CD14-positive monocyte (primary cell): ENCODE results near the gene EEPD1. TPM values are rescaled to one million over a fixed set of nuclear protein-coding genes. Genes with fewer than 3 reads are reported as not detected.

ENCODE experiments used
- DNase-seq, 3 donors: peaks; one replicate each; pipeline ENCODE4 v3.0.0-alpha.2; 2011 to 2022
- H2AFZ ChIP-seq: 2 replicates; pipeline ENCODE4 v1.6.0; 2012; ENCODE audit warnings: mild to moderate bottlenecking, low read depth, low read length, inconsistent platforms; ENCODE audit not compliant: insufficient read depth, poor library complexity, severe bottlenecking
- H3K27ac ChIP-seq, 2 donors: 1 replicate in 1 of 2; 2 replicates in 1 of 2; pipeline ENCODE4 v1.5.1; 2012 to 2013; ENCODE audit warnings: low read length in 2 of 2, control low read depth in 1 of 2, inconsistent platforms in 1 of 2, low read depth in 1 of 2, mild to moderate bottlenecking in 1 of 2
- H3K27me3 ChIP-seq, 2 donors: one replicate each; pipeline versions ENCODE4 v1.6.0 to v1.6.1; 2011 to 2013; ENCODE audit warnings: low read length in 2 of 2; ENCODE audit not compliant: control insufficient read depth in 2 of 2, insufficient read depth in 2 of 2
- H3K36me3 ChIP-seq, 2 donors: replicated peaks in 1 of 2; 1 replicate in 1 of 2; 2 replicates in 1 of 2; pipeline versions ENCODE4 v1.5.1 to v1.6.1; 2012 to 2013; ENCODE audit warnings: low read length in 2 of 2, control low read depth in 1 of 2, inconsistent platforms in 1 of 2, mild to moderate bottlenecking in 1 of 2; ENCODE audit not compliant: insufficient read depth in 2 of 2, control insufficient read depth in 1 of 2
- H3K4me1 ChIP-seq, 2 donors: 1 replicate in 1 of 2; 2 replicates in 1 of 2; pipeline versions ENCODE4 v1.5.1 to v1.6.1; 2012 to 2013; ENCODE audit warnings: low read length in 2 of 2, control low read depth in 1 of 2, inconsistent platforms in 1 of 2, mild to moderate bottlenecking in 1 of 2, moderate library complexity in 1 of 2; ENCODE audit not compliant: insufficient read depth in 2 of 2, control insufficient read depth in 1 of 2
- H3K4me2 ChIP-seq: replicated peaks from 2 replicates; pipeline ENCODE3; 2012; ENCODE audit warnings: low read length, moderate library complexity, mild to moderate bottlenecking; ENCODE audit not compliant: poor library complexity, severe bottlenecking; ENCODE audit errors: extremely low read depth
- H3K4me3 ChIP-seq, 3 experiments: fragments of 200-600 bp in 1 of 3; sonication (generic) in 1 of 3; replicated peaks in 1 of 3; 1 replicate in 2 of 3; 2 replicates in 1 of 3; pipeline ENCODE4 v1.5.1; 2011 to 2013; ENCODE audit warnings: low read length in 3 of 3, mild to moderate bottlenecking in 3 of 3, control low read depth in 2 of 3, low read depth in 2 of 3, inconsistent platforms in 1 of 3, moderate library complexity in 1 of 3
- H3K79me2 ChIP-seq: 2 replicates; pipeline ENCODE4 v1.6.0; 2012; ENCODE audit warnings: mild to moderate bottlenecking, control low read depth, inconsistent platforms, low read length, moderate library complexity; ENCODE audit not compliant: insufficient read depth
- H3K9ac ChIP-seq: 2 replicates; pipeline ENCODE4 v1.6.0; 2017; ENCODE audit warnings: low read length, mild to moderate bottlenecking; ENCODE audit not compliant: insufficient read depth, poor library complexity, severe bottlenecking
- H3K9me3 ChIP-seq, 2 donors: replicated peaks in 1 of 2; 1 replicate in 1 of 2; 2 replicates in 1 of 2; pipeline versions ENCODE4 v1.5.1 to v1.6.1; 2012 to 2013; ENCODE audit warnings: low read length in 2 of 2, control low read depth in 1 of 2; ENCODE audit not compliant: control insufficient read depth in 1 of 2, insufficient read depth in 1 of 2
- H4K20me1 ChIP-seq: 2 replicates; pipeline ENCODE4 v1.6.0; 2012; ENCODE audit warnings: mild to moderate bottlenecking, low read length, control low read depth, moderate library complexity; ENCODE audit not compliant: insufficient read depth
- H3K27ac Mint-ChIP-seq, 7 donors: one replicate each; pipeline ENCODE4 v1.8.0; 2020; ENCODE audit warnings: mild to moderate bottlenecking in 7 of 7, mixed read lengths in 7 of 7, moderate library complexity in 6 of 7, inconsistent platforms in 2 of 7
- H3K27me3 Mint-ChIP-seq, 3 donors: one replicate each; pipeline ENCODE4 v1.8.0; 2021 to 2022; ENCODE audit warnings: low read depth in 3 of 3, mild to moderate bottlenecking in 3 of 3, mixed read lengths in 3 of 3, moderate library complexity in 3 of 3, inconsistent platforms in 1 of 3
- H3K36me3 Mint-ChIP-seq, 2 donors: one replicate each; pipeline ENCODE4 v1.8.0; 2020; ENCODE audit warnings: mixed read lengths in 2 of 2, inconsistent platforms in 1 of 2, mild to moderate bottlenecking in 1 of 2
- H3K4me1 Mint-ChIP-seq: one replicate; pipeline ENCODE4 v1.8.0; 2020; ENCODE audit warnings: mild to moderate bottlenecking, mixed read lengths
- H3K4me3 Mint-ChIP-seq, 2 donors: one replicate each; pipeline ENCODE4 v1.8.0; 2020; ENCODE audit warnings: mild to moderate bottlenecking in 2 of 2, mixed read lengths in 2 of 2, moderate library complexity in 1 of 2
- H3K9me3 Mint-ChIP-seq, 7 donors: one replicate each; pipeline ENCODE4 v1.8.0; 2020 to 2022; ENCODE audit warnings: mixed read lengths in 7 of 7, mild to moderate bottlenecking in 6 of 7, moderate library complexity in 6 of 7, inconsistent platforms in 2 of 7
- CTCF ChIP-seq: fragments of 200-600 bp; IDR thresholded peaks from one replicate; pipeline ENCODE4 v1.8.0; 2022; ENCODE audit warnings: antibody characterized with exemption, mild to moderate bottlenecking
- WGBS: methylation state at CpG from one replicate; pipeline ENCODE4 v1.1.5; 2013; ENCODE audit warnings: missing lambda C conversion rate; ENCODE audit not compliant: insufficient coverage; 5-methylcytosine and 5-hydroxymethylcytosine counted together
- intact Hi-C, 2 donors: fragments of 100-400 bp; cut with micrococcal nuclease; formaldehyde crosslinking; loops; one replicate each; pipeline versions ENCODE4 v1.15.0 to v1.15.1; 2023
- polyA plus RNA-seq, 3 donors: library from polyadenylated mRNA; depleted of rRNA in 1 of 3; unstranded in 2 of 3; stranded (reverse) in 1 of 3; fragments of 300-500 nt in 2 of 3; fragments of >200 nt in 1 of 3; fragmentation: Illumina TruSeq in 2 of 3; gene quantifications; 1 replicate in 2 of 3; 2 replicates in 1 of 3; pipeline ENCODE4 v1.2.3, GENCODE V29; 2012 to 2021

Gene EEPD1
- polyA plus RNA-seq, 3 donors: 8.6 to 14.4 (median 12.6) TPM

DNA sequence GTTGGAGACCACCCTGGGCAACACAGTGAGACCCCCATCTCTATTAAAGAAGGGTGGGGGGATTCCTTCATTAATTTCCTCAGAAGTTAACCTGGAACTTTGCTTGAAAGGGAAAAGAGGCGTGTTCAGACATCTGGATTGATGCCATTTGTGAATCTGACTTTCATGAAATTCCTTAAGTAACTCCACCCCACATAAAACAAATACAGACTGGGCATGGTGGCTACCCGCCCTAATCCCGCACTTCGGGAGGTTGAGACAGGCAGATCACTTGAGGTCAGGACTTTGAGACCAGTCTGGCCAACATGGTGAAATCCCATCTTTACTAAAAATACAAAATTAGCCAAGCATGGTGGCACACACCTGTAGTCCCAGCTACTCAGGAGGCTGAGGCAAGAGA, 75.0 kb downstream of the EEPD1 start:
- H3K27me3 ChIP-seq: no peaks in the 10 kb centered on the region
- peaks cover 0 to 6% (median 6%) of the 10 kb centered on the region in 3 donors for H3K27me3 Mint-ChIP-seq
- intact Hi-C loops: no loop called here
- H3K4me1 ChIP-seq: no peaks in the 10 kb centered on the region
- no peaks in the 10 kb centered on the region for H3K36me3 ChIP-seq
- H3K36me3 Mint-ChIP-seq: peaks cover 3 to 5% of the 10 kb centered on the region in 2 donors
- no peak for TF ChIP-seq CTCF
- no peak overlapping the region for H3K4me3 Mint-ChIP-seq
- H3K9me3 ChIP-seq: no peaks in the 10 kb centered on the region
- H3K27ac Mint-ChIP-seq: no peak overlapping the region
- H3K4me1 Mint-ChIP-seq: no peaks in the 10 kb centered on the region
- no CpG with 5 or more reads among the region's 4 CpGs for WGBS
- no peak overlapping the region for H3K27ac ChIP-seq
- no peaks in the 10 kb centered on the region for H4K20me1 ChIP-seq
- H2AFZ ChIP-seq: no peak overlapping the region
- H3K79me2 ChIP-seq: no peaks in the 10 kb centered on the region
- DNase-seq: no peak
- H3K9ac ChIP-seq: no peak overlapping the region
- no peak overlapping the region for H3K4me2 ChIP-seq
- H3K9me3 Mint-ChIP-seq: no peaks in the 10 kb centered on the region
- no peak overlapping the region for H3K4me3 ChIP-seq

DNA sequence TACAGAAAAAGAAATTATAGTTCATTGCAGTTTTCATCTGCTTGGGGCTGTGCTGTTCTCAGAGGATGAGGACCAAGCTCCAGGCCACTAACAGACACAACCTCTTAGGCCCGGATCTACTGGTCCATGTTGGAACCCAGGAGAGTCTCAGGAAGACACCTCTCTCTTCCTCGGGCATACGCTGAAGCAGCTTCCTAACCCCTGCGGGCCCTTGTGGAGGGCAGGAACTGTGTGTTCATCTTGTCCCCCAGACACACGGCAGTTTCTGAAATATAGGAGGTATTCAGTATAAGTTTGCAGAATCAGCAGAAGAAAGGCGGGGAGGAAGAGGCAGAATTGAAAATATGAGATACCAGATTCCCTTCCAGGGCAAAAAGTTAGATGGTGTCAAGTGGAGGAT, 78.4 kb downstream of the EEPD1 start:
- no peaks in the 10 kb centered on the region for H3K4me1 Mint-ChIP-seq
- H2AFZ ChIP-seq: no peak overlapping the region
- peaks cover 0 to 2% (median 2%) of the 10 kb centered on the region in 3 donors for H3K27me3 Mint-ChIP-seq
- H3K4me2 ChIP-seq: no peak overlapping the region
- no peak overlapping the region for H3K4me3 Mint-ChIP-seq
- H3K36me3 Mint-ChIP-seq: peaks cover 0 to 1% of the 10 kb centered on the region in 2 donors
- H3K9me3 Mint-ChIP-seq: no peaks in the 10 kb centered on the region
- H3K4me1 ChIP-seq: no peaks in the 10 kb centered on the region
- 95% methylated on average over 3 of the region's 6 CpGs for WGBS
- no peaks in the 10 kb centered on the region for H3K36me3 ChIP-seq
- no peaks in the 10 kb centered on the region for H3K9me3 ChIP-seq
- intact Hi-C loops: no loop called here
- TF ChIP-seq CTCF: no peak
- H3K79me2 ChIP-seq: no peaks in the 10 kb centered on the region
- no peak overlapping the region for H3K4me3 ChIP-seq
- H3K9ac ChIP-seq: no peak overlapping the region
- H4K20me1 ChIP-seq: no peaks in the 10 kb centered on the region
- H3K27me3 ChIP-seq: no peaks in the 10 kb centered on the region
- peak overlapping the region in 1 of 7 donors; percentile 26 for H3K27ac Mint-ChIP-seq
- H3K27ac ChIP-seq: no peak overlapping the region
- no peak for DNase-seq
